T-helper 2 cell treated with Interferon-gamma antibody and Interleukin-4, amounts not matched to agents 100 ng/mL and 5 ng/mL, for 36 hours (primary cell): ENCODE data around the gene KDM4B. TPM values are rescaled to one million over a fixed set of nuclear protein-coding genes. Genes with fewer than 3 reads are reported as not detected.
"Not testable (repeated sequence)": the region's sequence is repeated elsewhere in the genome, so short reads cannot be mapped to it uniquely, and the experiment has no call there.

Experiments
- intact Hi-C: fragments of 100-400 bp; cut with micrococcal nuclease; formaldehyde crosslinking; loops from one replicate; pipeline ENCODE4 v1.15.1; 2023
- total RNA-seq: library from RNA; stranded (reverse); gene quantifications from 2 replicates; pipeline ENCODE4 v1.2.3, GENCODE V29; 2022

KDM4B gene
- total RNA-seq, 1 donor from 2014 or later = 35.0 TPM

DNA sequence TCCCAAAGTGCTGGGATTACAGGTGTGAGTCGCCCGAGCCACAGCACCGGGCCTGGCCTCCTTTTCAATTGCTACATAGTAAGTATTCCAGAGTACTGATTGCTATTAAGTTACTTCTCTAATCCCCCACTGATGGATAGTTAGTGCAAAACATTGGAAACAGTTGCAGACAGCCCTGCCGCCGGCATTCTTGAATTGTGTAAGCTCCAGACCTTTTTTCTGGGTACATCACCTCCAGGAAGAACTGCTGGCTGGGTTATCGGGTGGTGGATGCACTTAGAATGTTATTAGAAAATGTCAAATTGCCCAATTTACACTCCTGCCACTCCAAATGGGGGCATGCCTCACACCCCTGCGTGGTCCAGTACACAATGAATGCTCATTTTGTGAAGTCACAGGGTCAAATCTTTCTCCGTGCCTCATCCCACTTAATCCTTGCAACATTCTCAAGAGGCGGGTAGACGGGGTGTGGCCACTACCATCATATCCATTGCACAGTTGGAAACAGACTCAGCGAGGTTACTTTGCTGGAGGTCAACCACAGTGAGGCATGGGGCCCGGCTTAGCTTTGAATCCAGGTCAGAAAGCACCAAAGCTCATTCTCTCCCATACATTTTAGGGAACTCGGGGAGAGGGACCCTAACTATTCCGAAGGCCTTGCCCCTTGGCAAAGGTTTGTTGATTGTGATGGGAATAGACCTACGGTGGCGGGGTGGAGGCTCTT is 1.0 kb upstream of the KDM4B start:
- intact Hi-C loops = loop anchor here (1.0 to 2.0 kb wide), 2 partner anchors 57 to 177 kb away; partner anchors contain the start of gene FEM1A

DNA sequence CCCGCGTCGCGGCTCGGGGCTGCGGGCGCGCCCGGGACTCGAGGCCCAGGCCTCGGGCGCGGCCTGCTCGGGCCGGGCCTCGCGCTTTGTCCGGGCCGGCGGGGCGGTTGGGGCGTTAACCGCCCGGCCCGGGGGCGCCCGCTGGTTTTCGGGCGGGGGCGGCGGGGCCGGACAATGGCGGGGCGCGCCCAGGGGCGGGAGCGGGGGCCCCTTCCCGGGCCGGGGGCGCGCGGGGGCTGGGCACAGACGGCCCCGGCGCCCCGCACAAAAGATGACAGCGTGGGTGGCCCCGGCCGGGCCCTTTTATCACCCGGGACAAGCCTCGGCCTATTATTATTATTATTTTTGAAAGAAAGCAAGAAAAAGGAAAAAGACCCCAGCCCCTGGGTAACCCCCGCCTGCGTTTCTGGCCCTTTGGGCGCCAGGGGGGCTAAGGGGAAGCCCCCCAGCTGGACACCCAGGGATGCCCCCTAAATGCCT is 419 bp downstream of the KDM4B start:
- intact Hi-C loops = loop anchor here (2.0 kb wide), 1 partner anchor 59 kb away; no protein-coding TSS in a partner anchor

DNA sequence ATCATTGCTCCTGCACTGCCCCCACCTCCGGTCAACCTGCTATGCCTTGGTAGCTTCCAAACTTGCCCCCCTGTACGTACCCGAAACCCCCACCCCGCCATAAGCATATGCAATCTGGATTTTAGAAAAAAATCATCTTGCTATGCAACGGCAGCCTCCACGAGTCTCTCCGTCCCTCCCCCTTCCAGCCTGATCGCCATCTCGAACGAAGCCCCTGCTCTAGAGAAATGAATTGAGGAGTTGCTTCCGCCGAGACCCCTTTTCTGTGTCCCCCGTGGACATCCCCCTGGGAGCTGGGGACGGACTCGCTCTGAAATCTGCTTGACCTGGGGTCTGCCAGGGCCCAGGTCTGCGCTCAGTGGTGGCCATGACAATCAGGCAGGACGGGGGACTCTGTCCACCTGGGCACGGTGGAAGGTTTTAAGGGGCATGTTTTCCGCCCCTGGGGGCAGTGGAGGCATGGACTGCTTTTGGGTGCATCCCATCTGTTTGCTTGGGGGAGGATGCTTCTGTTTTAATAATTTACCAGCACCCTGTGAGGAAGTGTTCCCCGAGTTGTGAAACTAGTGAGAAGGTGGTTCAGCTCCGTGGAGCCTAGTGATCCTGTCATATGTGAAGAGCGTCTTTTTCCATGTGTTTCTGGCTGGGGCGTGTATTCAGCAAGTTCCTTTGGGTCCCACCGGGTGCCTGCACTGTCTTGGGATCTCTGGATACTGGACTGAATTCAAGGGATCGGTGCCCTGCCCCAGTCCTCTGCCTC is 1.0 kb downstream of the KDM4B start:
- intact Hi-C loops = loop anchor here (2.0 kb wide), 1 partner anchor 59 kb away; no protein-coding TSS in a partner anchor

DNA sequence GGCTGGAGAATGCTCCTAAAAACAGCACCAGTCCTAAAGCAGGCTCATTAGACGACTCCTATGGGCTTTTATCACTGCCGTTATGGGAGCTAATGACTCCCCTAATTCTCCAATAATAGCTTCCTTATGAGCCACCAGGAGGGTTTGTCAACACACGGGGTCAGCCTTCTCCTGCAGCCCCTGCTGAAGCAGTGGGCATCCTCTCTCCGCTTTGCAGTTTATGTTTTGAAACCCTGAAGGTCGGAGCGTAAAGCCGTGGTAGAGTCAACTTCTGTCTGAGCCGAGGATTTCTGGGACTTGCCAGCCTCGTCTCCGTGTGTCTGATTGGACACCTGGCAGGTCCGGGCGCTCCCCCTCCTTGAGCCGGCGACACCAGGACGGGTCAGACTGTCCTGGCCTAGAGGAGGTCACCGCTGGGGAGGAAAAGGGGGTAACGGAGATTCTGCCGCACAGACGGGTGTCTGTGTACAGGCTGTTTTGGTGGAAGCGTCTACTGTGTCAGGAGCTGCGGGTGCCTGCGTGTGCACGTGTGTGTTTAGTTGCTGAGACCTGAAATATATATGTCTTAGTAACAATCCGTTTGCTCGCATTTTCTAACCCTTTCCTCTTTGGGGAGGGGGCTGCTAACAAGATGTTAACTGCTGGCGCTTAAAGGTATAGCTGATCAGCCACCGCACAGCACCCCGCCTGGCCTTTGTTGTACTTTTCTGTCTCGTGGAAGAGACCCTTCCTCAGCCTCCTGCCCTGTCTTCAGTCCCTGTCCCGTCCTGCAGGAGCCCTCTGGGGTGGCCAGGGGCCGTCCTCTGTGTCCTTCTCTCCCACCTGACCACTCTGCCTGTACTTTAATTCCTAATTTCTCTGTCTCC is 1.9 kb downstream of the KDM4B start:
- intact Hi-C loops = no loop called here

DNA sequence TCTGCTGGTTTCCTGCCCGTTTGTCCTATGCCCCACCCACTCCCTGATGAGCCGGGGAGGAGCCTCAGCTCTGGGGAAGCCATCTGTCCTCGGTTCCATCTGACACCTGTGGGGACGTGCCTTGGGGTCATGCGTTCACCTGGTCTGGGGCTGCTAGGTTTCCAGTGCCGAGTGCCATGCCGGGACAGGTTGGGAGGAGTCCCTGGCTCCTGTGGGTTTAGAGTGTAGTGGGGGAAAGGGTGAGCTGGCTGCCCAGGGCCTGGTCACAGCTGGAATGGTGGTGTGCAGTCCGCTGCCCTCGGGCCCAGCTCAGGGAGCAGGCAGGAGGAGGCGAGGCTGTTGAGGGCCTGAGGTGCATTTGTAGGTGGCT is 2.5 kb downstream of the KDM4B start:
- intact Hi-C loops = no loop called here

DNA sequence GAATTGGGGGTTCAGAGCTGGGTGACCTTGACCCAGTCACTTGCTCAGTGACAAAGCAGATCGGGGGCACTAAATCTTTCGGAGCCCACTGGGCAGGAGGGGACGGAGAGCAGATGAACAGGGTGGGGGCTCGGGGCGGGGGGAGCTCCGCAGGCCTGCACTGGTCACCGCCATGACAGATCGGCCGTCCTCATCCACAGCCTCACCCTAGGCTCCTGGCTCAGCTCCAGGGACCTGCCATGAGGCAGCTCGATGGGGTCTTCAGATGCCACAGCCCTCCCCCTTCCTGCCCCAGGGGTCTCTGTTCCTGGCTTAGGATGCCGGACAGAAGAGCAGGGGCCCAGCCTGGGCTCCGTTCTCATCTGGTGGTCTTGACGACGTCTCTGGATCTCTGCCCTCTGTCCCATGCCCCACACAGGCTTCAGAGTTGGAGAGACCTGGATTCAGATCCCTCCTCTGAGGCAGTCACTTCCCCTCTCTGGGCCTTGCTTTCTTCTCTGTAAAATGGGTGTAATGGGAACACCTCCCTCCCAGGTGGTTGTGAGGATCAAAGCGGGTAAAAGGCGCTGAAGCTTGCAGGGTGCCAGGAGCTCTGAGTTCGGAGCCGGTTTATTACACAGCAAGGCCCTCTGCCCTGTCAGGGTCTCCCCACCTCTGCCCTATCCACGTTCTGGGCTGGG is 3.0 kb downstream of the KDM4B start:
- intact Hi-C loops = no loop called here

DNA sequence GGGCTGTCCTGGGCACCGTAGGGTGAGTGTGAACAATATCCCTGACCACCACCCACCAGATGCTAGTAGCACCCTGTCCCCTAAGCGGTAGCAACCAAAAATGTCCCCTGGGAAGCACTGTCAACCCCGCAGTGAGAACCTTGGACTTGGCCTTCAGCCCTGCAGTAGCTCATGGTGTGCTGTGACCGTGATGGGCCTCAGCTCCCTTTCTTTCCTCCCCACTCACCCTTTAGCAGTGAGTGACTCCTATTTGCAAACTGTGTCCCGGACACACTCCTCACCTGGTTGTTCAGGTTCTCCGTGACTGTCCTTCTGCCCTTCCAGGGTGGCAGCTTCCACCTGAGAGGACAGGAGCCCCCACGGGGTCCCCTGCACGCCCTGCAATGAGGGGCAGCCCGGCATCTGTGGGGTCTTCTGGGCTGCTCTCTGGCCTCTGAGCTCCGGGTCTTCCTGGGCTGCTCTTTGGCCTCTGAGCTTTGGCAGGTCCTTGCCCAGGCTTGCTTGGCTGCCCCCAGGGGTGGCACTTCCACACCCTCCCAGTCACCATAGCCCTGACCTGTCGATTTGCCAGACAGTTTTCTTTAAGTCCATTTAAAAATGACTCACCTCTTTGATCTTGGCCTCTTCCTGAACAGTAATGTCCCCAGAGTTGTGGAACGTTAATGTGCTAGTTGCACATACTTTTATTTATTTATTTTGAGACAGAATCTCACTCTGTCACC is 3.8 kb downstream of the KDM4B start:
- intact Hi-C loops = no loop called here

DNA sequence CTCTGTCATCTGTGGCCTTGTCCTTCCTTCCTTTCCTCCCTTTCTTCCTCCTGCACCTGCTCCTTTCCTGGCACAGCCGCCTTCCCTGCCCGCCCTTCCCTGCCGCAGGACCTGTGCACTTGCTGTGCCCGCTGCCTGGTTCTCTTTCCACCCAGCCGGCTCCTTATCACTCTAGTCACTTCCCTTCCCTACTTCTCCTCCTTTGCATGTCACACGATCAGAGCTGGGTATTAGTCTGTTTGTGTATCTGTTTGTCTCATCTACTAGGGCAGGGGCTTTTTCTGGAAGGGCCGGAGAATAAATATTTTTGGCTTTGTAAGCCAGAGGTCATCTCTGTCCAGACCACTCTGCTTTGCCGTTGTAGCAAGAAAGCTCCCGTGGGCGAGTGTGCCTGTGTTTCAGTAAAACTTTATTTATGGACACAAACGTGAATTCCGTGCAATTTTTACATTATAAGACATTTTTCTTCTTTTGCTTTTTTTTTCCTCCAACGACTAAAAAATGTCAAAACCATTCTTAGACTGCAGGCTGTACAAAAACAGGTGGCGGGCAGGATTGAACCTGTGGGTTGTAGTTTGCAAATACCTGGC is 6.1 kb downstream of the KDM4B start:
- intact Hi-C loops = no loop called here

DNA sequence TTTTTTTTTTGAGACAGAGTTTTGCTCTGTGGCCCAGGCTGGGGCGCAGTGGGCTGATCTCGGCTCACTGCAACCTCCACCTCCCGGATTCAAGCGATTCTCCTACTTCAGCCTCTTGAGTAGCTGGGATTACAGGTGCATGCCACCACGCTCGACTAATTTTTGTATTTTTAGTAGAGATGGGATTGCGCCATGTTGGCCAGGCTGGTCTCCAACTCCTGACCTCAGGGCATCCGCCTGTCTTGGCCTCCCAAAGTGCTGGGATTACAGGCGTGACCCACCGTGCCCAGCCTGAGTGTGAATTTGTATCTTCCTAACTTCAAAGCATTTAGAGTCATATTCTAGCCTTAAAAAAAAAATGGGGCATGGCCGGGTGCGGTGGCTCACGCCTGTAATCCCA is 6.7 kb downstream of the KDM4B start:
- intact Hi-C loops = not testable (repeated sequence)

DNA sequence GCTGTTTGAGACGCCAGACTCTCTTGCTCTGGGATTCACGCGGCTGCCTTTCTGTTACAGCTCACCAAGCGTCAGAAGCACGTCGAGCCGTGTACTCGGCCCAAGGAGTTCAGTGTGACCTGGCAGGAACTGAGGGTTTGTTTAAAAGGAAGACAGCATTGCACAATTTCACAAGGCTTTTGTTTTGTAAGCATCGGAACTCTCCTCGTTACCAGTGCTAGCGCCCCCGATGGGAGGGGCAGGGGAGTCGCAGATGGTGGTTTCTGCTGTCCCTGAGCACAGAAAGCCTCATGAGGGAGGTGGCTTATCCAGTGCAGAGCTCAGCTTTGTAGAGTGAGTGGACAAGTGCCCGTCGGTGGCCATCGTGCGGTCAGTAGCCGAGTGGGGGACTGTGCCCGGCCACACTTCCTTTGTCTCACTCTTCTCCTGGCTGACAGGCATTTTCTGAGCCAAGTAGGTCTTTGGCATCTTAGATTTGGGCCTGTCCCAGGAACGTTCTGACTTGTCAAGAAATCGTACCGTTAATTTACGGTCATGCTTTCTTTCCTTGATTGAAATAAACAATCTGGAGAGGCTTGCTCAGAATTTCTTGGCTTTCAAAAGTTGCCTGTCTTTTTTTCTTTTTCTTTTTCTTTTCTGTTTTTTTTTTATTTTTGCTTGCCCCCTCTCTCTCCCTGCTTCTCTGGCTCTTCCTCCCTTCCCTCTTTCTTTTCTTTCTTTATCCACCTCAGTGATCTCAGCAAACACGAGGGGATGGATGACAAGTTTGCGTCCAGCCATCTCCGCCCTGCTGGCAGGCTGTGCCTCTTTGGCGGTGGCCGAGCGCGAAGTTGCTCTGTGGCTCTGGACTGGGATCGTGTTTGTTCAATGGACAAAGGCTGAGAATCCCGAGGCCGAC is 7.7 kb downstream of the KDM4B start:
- intact Hi-C loops = no loop called here

DNA sequence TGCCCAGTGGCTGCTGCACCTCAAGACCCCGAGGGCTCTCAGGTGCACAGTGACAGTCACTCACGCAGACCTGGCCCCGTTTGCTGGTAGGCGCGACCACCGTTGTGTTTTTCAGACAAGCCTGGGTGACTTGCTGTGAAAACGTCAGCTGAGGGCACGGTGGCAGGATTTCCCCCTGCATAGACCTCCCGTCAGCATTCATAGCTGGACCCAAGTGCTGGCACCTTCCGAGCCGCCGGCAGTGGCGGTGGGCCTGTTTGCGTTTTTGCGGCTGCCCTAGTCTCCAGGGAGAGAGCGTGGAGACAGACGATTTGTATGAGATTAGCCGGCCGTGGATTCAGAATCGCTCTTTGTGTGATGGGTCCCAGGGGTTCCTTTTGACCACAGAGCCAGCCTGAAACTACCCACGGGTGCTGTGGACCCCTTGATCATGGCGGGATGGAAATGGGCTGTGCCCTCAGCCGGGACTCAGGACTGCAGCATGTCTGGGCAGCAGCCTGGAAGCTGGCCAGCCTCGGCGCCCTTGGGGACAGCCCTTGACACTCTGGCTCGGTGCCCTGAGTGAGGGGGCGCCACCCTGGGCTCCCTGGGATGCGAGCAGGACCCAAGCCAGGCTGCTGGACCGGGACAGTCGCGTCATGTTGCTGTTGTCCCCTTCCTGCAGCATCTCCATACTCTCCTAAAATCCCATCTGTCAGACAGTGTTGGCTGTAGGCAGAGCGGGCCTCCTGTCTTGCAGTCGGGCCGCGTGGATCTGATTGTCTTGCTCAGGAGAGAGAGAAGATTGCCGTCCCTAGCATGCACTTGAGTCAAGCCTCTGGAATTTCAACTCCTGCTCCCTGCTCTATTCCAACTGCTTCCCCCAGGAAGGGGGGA is 8.6 kb downstream of the KDM4B start:
- intact Hi-C loops = no loop called here

DNA sequence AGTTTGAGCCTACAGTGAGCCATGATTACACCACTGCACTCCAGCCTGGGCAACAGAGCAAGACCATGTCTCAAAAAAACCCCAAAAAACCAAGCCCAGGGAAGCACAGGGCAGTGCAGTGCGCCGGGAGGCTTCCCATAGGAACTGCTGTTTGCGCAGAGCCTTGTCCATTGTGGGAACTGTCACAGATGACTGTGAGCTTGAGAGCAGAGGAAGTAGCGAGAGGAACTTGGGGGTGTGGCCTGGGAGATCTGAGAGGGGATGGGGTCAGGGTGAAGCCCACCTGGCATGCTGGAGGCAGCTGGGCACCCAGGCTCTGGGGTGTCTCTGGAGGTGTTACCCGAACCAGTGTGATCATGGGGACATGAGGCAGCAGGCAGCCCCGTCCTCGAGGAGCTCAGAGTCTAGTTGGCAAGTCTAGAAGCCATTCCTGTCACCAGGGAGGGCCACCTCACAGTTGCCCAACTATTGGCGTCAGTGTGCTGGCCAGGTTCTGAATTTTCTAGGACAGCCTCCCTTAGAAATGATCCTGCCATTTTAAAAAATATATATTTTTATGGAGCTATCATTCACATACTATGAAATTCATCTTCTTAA is 10.4 kb downstream of the KDM4B start:
- intact Hi-C loops = no loop called here

DNA sequence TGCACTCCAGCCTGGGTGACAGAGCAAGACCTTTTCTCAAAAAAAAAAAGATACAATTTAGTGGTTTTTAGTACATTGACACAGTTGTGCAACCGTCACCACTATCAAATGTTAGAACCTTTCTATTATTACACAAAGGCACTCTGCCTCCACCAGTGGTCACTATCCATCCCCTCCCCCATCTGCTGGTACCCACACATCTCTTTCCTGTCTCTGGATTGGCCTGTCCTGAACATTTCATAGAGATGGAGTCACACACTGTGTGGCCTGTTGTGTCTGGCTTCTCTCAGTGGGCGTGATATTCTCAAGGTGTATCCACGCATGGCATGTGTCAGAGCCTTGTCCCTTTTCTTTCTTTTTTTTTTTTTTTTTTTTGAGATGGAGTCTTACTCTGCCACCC is 11.2 kb downstream of the KDM4B start:
- intact Hi-C loops = no loop called here

DNA sequence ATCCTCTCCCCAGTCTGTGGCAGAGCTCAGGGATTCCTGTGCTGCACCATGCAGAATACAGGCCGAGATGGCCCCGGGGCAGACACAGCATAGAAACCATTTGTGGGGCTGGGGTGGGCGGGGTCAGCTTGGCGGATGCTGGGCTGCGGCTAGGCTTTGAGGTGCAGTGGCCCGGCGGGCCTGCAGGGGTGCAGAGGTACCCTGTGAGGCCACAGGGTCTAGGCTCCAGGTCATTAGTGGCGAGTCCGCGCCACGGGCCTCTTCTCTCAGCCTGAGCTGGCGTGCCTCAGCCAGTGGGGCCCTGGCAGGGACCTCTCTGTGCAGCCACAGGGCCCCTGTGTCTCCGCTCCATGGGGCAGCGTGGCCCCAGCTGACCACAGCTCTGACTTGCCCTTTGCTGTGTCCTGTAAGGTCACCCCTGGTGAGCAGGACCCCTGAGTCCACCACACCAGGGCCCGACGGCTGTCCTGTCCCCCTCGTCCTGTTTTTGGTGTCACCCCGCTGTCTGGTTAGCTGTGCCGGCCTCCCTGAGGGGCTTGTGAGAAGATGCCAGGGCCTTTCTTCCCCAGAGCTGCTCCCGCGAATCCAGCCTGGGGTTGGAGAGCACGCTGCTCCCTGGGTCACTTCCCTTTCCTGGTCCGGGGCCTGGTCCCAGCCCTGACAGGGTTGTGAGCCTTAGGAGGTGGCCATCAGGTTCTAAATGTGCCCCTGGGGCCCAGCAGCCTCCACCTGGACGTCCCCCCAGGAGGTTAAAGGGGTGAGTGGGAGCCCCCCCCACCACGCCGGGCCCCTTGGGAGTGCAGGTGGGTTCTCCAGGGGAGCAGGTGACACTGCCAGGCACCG is 12.1 kb downstream of the KDM4B start:
- intact Hi-C loops = no loop called here

DNA sequence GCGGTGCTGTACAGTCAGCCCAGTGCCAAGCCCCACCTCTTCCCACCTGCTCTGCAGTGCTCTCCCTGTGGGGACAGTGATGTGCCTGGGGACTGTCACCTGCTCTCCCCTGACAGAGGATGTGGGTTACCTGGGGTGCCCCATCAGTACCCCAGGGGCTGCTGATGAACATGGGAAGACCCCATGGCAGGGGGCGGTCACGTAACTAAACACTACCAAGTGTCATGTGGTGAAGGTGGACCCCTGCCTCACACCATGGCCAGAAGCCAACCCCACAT is 12.7 kb downstream of the KDM4B start:
- intact Hi-C loops = no loop called here

DNA sequence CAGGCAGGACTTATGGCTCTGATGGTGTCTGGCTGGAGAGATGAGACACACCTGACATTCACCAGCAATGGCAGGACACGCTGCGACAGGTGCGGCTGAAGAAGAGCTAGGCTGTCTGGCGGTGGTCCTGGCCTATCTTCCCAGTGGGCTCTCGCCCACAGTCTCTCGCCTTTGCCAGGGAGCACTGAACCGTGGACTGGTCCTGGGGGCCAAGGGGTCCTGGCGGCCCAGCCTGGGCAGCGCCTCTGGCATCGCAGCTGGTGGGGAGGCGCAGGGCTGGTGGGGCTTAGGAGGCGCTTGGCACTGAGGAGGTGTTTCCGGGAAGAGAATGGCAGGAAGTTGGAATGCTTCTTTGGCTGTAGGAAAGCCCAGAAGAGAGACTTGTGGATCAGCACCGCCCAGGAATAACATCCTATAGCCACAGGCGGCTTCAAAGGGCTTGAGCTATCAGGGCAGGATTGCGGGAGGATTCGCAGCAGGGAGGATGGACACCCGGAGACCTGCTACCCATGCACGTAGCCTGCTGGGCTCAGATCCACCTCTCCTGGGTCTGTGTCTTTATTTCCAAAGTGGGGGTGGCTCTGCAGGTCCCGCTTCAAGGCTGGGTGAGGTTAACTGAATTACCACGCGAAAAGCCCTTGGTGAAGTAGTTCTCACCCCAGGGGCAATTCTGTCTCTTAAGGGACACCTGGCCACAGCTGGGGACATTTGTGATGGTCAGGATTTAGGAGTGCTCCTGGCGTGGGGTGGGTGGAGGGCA is 14.6 kb downstream of the KDM4B start:
- intact Hi-C loops = no loop called here

DNA sequence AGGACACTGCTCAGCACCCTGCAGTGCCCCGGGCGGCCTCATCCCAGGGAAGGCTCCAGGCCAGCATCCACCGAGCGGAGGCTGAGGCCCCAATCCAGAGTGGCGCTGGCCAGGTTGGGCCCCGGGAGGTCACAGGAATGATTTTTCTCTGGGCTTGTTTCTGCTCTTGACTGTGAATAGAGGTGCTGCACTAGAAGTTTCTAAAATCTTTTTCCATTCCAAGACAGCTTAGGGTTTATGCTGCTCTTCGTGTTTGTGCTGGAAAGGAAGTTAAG is 15.1 kb downstream of the KDM4B start:
- intact Hi-C loops = no loop called here
